ENCODE data around the gene KCNK1.

DNA sequence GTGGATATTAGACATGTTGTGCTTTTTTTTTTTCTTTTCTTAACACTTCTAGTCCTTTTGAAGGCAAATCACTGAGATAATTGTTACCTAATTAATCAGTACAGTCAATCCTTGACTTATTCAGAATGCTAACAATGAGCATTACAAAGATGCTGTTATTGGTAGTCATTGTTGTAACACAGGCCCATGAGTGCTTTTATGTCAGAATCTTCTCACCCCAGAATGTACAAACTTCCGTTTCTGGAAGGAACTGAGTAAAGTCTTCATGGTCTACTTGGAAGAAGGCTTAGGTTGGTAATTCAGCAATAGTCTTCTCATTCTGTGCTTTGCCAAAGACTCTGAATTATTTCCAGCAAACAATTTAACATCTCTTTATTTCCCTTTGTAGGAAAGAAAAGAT lies 3.1 kb downstream of the KCNK1 start:
- TF ChIP-seq CTCF (IDR thresholded peaks at IDR 0.05) (no peak), POLR2A (IDR thresholded peaks at IDR 0.05) (no peak)
